Measurements from ENCODE around the gene STARD10.
A peak's percentile ranks its signal among the peaks of the same experiment; 100 is the strongest.

STARD10 gene

GRCh38 chr11:72719144-72719543, 74.7 kb downstream of the STARD10 start:
- H2AFZ ChIP-seq (ENCODE audit: low read length) = no peak overlapping the region
- H3K79me2 ChIP-seq (ENCODE audit: insufficient read depth, low read length) = peaks cover 13% of the 10 kb centered on the region; the same call in 1 of the 2 replicates
- peaks cover 46% of the 10 kb centered on the region for H3K4me1 ChIP-seq (ENCODE audit: insufficient read depth, low read length, severe bottlenecking)
- no peaks in the 10 kb centered on the region for H3F3A ChIP-seq (ENCODE audit: insufficient read depth, low read length)
- H3K4me2 ChIP-seq (ENCODE audit: low read length) = peak overlapping the region; percentile 92; the same call in 1 of the 2 replicates
- H3K36me3 ChIP-seq (ENCODE audit: insufficient read depth, low read length) = peaks cover 10% of the 10 kb centered on the region; the same call in 1 of the 2 replicates
- H3K27me3 ChIP-seq (ENCODE audit: insufficient read depth, low read length) = no peaks in the 10 kb centered on the region
- no peak overlapping the region for H3K4me3 ChIP-seq (ENCODE audit: low read depth, low read length, poor library complexity, severe bottlenecking)
- TF ChIP-seq CTCF (IDR thresholded peaks at IDR 0.05; ENCODE audit: low read length) = no peak
- TF ChIP-seq EZH2 (IDR thresholded peaks at IDR 0.05; ENCODE audit: borderline replicate concordance, low read length) = no peak
- H3K9ac ChIP-seq (ENCODE audit: low read length) = no peak overlapping the region; the same call in 1 of the 2 replicates
- H3K9me3 ChIP-seq (ENCODE audit: low read length) = no peaks in the 10 kb centered on the region
- peak overlapping the region; percentile 50 for H3K27ac ChIP-seq (ENCODE audit: low read depth, low read length, poor library complexity, severe bottlenecking)
- no peaks in the 10 kb centered on the region for H3K9me2 ChIP-seq (ENCODE audit: low read depth, low read length)
- no peaks in the 10 kb centered on the region for H4K20me1 ChIP-seq (ENCODE audit: insufficient read depth, low read length)

- no peak overlapping the region for H3K27ac ChIP-seq (ENCODE audit: low read depth, low read length, poor library complexity, severe bottlenecking)
- H3K9ac ChIP-seq (ENCODE audit: low read length) = no peak overlapping the region
Observed at GRCh38 chr11:72718101-72718501, 75.7 kb downstream of the STARD10 start.

GRCh38 chr11:72716788-72717435, 76.9 kb downstream of the STARD10 start:
- H3F3A ChIP-seq (ENCODE audit: insufficient read depth, low read length) = no peaks in the 10 kb centered on the region
- H3K9ac ChIP-seq (ENCODE audit: low read length) = no peak overlapping the region
- H3K79me2 ChIP-seq (ENCODE audit: insufficient read depth, low read length) = peaks cover 13% of the 10 kb centered on the region; the same call in 1 of the 2 replicates
- H2AFZ ChIP-seq (ENCODE audit: low read length) = no peak overlapping the region
- no peak for TF ChIP-seq EZH2 (IDR thresholded peaks at IDR 0.05; ENCODE audit: borderline replicate concordance, low read length)
- no peak for TF ChIP-seq CTCF (IDR thresholded peaks at IDR 0.05; ENCODE audit: low read length)
- no peak overlapping the region for H3K4me3 ChIP-seq (ENCODE audit: low read depth, low read length, poor library complexity, severe bottlenecking)
- H3K9me3 ChIP-seq (ENCODE audit: low read length) = no peaks in the 10 kb centered on the region
- H3K36me3 ChIP-seq (ENCODE audit: insufficient read depth, low read length) = peaks cover 16% of the 10 kb centered on the region; the same call in 1 of the 2 replicates
- no peak overlapping the region for H3K27ac ChIP-seq (ENCODE audit: low read depth, low read length, poor library complexity, severe bottlenecking)
- H3K27me3 ChIP-seq (ENCODE audit: insufficient read depth, low read length) = no peaks in the 10 kb centered on the region
- peaks cover 35% of the 10 kb centered on the region for H3K4me1 ChIP-seq (ENCODE audit: insufficient read depth, low read length, severe bottlenecking)
- H3K9me2 ChIP-seq (ENCODE audit: low read depth, low read length) = no peaks in the 10 kb centered on the region
- no peaks in the 10 kb centered on the region for H4K20me1 ChIP-seq (ENCODE audit: insufficient read depth, low read length)
- no peak overlapping the region for H3K4me2 ChIP-seq (ENCODE audit: low read length)

More at GRCh38 chr11:72718101-72718501, 75.7 kb downstream of the STARD10 start:
- TF ChIP-seq CTCF (IDR thresholded peaks at IDR 0.05; ENCODE audit: low read length) (no peak), EZH2 (IDR thresholded peaks at IDR 0.05; ENCODE audit: borderline replicate concordance, low read length) (no peak)
- no peaks in the 10 kb centered on the region for H3F3A ChIP-seq (ENCODE audit: insufficient read depth, low read length)
- no peaks in the 10 kb centered on the region for H3K27me3 ChIP-seq (ENCODE audit: insufficient read depth, low read length)
- peaks cover 10% of the 10 kb centered on the region; the same call in 1 of the 2 replicates for H3K36me3 ChIP-seq (ENCODE audit: insufficient read depth, low read length)
- H3K4me3 ChIP-seq (ENCODE audit: low read depth, low read length, poor library complexity, severe bottlenecking) = no peak overlapping the region
- H4K20me1 ChIP-seq (ENCODE audit: insufficient read depth, low read length) = no peaks in the 10 kb centered on the region
- H3K9me3 ChIP-seq (ENCODE audit: low read length) = no peaks in the 10 kb centered on the region
- no peaks in the 10 kb centered on the region for H3K9me2 ChIP-seq (ENCODE audit: low read depth, low read length)
- peaks cover 46% of the 10 kb centered on the region for H3K4me1 ChIP-seq (ENCODE audit: insufficient read depth, low read length, severe bottlenecking)
- H3K79me2 ChIP-seq (ENCODE audit: insufficient read depth, low read length) = peaks cover 13% of the 10 kb centered on the region; the same call in 1 of the 2 replicates
- H3K4me2 ChIP-seq (ENCODE audit: low read length) = no peak overlapping the region
- H2AFZ ChIP-seq (ENCODE audit: low read length) = no peak overlapping the region
